Activated CD8-positive, alpha-beta T cell treated with anti-CD3 and anti-CD28 coated beads for 36 hours (primary cell): ENCODE results near the gene SCYL1. TPM values are rescaled to one million over a fixed set of nuclear protein-coding genes. Genes with fewer than 3 reads are reported as not detected.

ENCODE experiments used
- ATAC-seq: fragments of 200-7000 bp; cut with Tn5 transposase; one replicate; pipeline ENCODE4 v1.10.0; 2021; ENCODE audit warnings: mild to moderate bottlenecking, moderate library complexity
- CTCF ChIA-PET: fragments of 350-600 bp; sonication (Branson Sonifier 250); formaldehyde crosslinking; loops from one replicate; lab custom pipeline; 2021; ENCODE audit warnings: antibody characterized with exemption; lab: Charles Lee
- POLR2A ChIA-PET: fragments of 350-600 bp; sonication (Branson Sonifier 250); formaldehyde crosslinking; loops from one replicate; lab custom pipeline; 2021; ENCODE audit warnings: antibody characterized with exemption; lab: Charles Lee
- DNase-seq: peaks from one replicate; pipeline ENCODE4 v3.0.0-alpha.2; 2020
- H3K27ac Mint-ChIP-seq: one replicate; pipeline ENCODE4 v1.8.0; 2021; ENCODE audit warnings: mild to moderate bottlenecking, mixed read lengths
- H3K27me3 Mint-ChIP-seq: one replicate; pipeline ENCODE4 v1.8.0; 2021; ENCODE audit warnings: mixed read lengths
- H3K36me3 Mint-ChIP-seq: one replicate; pipeline ENCODE4 v1.8.0; 2021; ENCODE audit warnings: low read depth, mixed read lengths
- H3K4me1 Mint-ChIP-seq: one replicate; pipeline ENCODE4 v1.8.0; 2021; ENCODE audit warnings: low read depth, mixed read lengths
- H3K4me3 Mint-ChIP-seq: one replicate; pipeline ENCODE4 v1.8.0; 2021; ENCODE audit warnings: mild to moderate bottlenecking, moderate library complexity, mixed read lengths
- H3K9me3 Mint-ChIP-seq: one replicate; pipeline ENCODE4 v1.8.0; 2021; ENCODE audit warnings: mixed read lengths
- CTCF ChIP-seq: fragments of 200-600 bp; IDR thresholded peaks from one replicate; pipeline ENCODE4 v1.8.0; 2022; ENCODE audit warnings: antibody characterized with exemption, mild to moderate bottlenecking
- intact Hi-C: fragments of 100-400 bp; cut with micrococcal nuclease; formaldehyde crosslinking; loops from one replicate; pipeline ENCODE4 v1.10.0; 2022
- total RNA-seq, 2 experiments: library from RNA; stranded (reverse); gene quantifications; one replicate each; pipeline ENCODE4 v1.2.3, GENCODE V29; 2021

Gene SCYL1
- total RNA-seq, 2 experiments from 2014 or later, result 71.5 to 76.8 TPM

GRCh38 chr11:65486570-65487466 is 38.1 kb upstream of the SCYL1 start:
- ChIA-PET POLR2A (interaction anchor here (0.9 to 36.2 kb wide), 6 partner anchors 10 to 66 kb away, joined by 3 to 4842 read pairs (median 50); partner anchors contain the start of genes MALAT1 and NEAT1), CTCF (interaction anchor here (1.6 to 3.1 kb wide), 6 partner anchors 9 to 34 kb away, joined by 3 to 13 read pairs (median 8); partner anchors contain the start of gene MALAT1)
- H3K9me3 Mint-ChIP-seq, result no peaks in the 10 kb centered on the region
- ATAC-seq (no peak), DNase-seq (no peak)
- H3K4me1 Mint-ChIP-seq, result peaks cover 33% of the 10 kb centered on the region
- no peak overlapping the region for H3K27ac Mint-ChIP-seq
- no peak overlapping the region for H3K4me3 Mint-ChIP-seq
- no peaks in the 10 kb centered on the region for H3K27me3 Mint-ChIP-seq
- TF ChIP-seq CTCF, result no peak
- no peaks in the 10 kb centered on the region for H3K36me3 Mint-ChIP-seq
- intact Hi-C loops, result no loop called here

- Mint-ChIP-seq H3K27ac (peak overlapping the region; percentile 46), H3K4me1 (peaks cover 40% of the 10 kb centered on the region), H3K9me3 (no peaks in the 10 kb centered on the region), H3K27me3 (no peaks in the 10 kb centered on the region), H3K4me3 (peak overlapping the region; percentile 0), H3K36me3 (no peaks in the 10 kb centered on the region)
- POLR2A ChIA-PET, result interaction anchor here (0.6 to 36.2 kb wide), 7 partner anchors 11 to 792 kb away, joined by 3 to 4842 read pairs (median 6); partner anchors contain the start of genes MALAT1 and NEAT1
- intact Hi-C loops, result no loop called here
- no peak for TF ChIP-seq CTCF
- ATAC-seq, result peak; percentile 22
- CTCF ChIA-PET, result interaction anchor here (0.9 to 3.1 kb wide), 8 partner anchors 10 to 171 kb away, joined by 3 to 13 read pairs (median 8); partner anchors contain the start of gene MALAT1
- DNase-seq, result peak; percentile 58
Observed at GRCh38 chr11:65487467-65488272, 37.2 kb upstream of the SCYL1 start.

GRCh38 chr11:65488273-65489034 is 36.4 kb upstream of the SCYL1 start:
- no peak for TF ChIP-seq CTCF
- Mint-ChIP-seq H3K4me3 (peak overlapping the region; percentile 3), H3K9me3 (no peaks in the 10 kb centered on the region), H3K27me3 (no peaks in the 10 kb centered on the region), H3K4me1 (peaks cover 48% of the 10 kb centered on the region), H3K36me3 (peaks cover 1% of the 10 kb centered on the region), H3K27ac (peak overlapping the region; percentile 46)
- DNase-seq (peak; percentile 68), ATAC-seq (peak; percentile 56)
- intact Hi-C loops, result no loop called here
- ChIA-PET CTCF (interaction anchor here (0.9 to 3.1 kb wide), 8 partner anchors 9 to 172 kb away, joined by 3 to 13 read pairs (median 8); partner anchors contain the start of gene MALAT1), POLR2A (interaction anchor here (0.6 to 36.2 kb wide), 5 partner anchors 11 to 791 kb away, joined by 3 to 4842 read pairs (median 94); partner anchors contain the start of genes MALAT1 and NEAT1)

GRCh38 chr11:65489035-65489705 is 35.7 kb upstream of the SCYL1 start:
- ChIA-PET POLR2A (interaction anchor here (1.2 to 36.2 kb wide), 5 partner anchors 8 to 69 kb away, joined by 3 to 4842 read pairs (median 94); partner anchors contain the start of genes MALAT1 and NEAT1), CTCF (interaction anchor here (1.0 to 3.1 kb wide), 8 partner anchors 8 to 72 kb away, joined by 3 to 13 read pairs (median 8); partner anchors contain the start of gene MALAT1)
- Mint-ChIP-seq H3K9me3 (no peaks in the 10 kb centered on the region), H3K4me1 (peaks cover 55% of the 10 kb centered on the region), H3K27me3 (no peaks in the 10 kb centered on the region), H3K4me3 (no peak overlapping the region), H3K27ac (no peak overlapping the region), H3K36me3 (peaks cover 1% of the 10 kb centered on the region)
- TF ChIP-seq CTCF, result no peak
- intact Hi-C loops, result no loop called here
- DNase-seq (no peak), ATAC-seq (no peak)
